SIG-M5 treated with dmso at 0.1 percent for 504 hours (cell line): ENCODE data around the gene TCERG1L.

Experiments
- DNase-seq: peaks from one replicate; lab custom pipeline; 2025; ENCODE audit not compliant: unreplicated experiment; lab: John Stamatoyannopoulos, UW

TCERG1L gene

DNA sequence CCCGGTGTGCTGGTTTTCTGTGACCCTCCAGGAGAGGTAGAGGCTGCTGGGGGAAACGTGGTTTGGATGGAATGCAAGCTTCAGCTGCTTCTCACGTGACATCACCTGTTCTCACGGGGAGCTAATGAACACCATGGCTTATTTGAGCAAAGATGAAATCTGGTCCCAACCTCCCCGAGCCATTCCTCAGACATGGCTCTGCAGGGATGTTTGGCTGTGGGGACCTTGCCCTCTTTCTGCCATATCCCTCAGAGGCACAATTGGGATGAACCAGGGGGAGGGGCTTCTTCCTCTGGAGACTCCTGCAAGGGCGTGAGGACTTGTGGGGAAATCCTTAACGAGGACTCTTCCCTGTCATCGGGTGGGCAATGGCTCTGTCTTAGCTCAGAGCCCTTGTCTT lies 236.8 kb downstream of the TCERG1L start:
- DNase-seq: no peak

DNA sequence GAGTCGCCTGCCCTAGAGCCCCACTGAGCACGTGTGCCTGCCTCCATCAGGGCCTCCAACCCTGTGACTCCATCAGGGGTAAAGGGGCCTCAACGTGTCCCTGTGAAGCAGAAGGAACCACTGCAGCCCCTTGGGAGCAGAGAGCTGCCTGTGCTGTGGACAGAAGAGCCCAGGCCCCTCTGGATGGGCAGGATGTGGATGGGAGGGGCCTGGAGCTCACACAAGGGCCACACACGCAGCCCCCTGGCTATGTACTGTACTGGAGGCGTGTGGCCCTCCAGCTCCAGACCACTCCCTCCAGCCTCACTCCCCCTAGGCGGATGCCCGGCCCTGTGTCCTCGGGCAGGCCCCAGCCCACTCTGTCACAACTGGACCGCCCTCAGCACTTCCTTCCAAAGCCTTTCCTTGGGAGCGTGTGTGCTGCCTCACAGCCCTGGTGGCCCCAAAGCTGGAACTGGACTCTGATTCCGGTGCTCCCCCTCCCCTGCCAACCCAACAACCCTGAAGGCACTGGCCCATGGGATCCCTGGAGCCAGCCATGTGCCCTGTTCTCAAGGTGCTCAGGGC lies 238.0 kb downstream of the TCERG1L start:
- DNase-seq: no peak

DNA sequence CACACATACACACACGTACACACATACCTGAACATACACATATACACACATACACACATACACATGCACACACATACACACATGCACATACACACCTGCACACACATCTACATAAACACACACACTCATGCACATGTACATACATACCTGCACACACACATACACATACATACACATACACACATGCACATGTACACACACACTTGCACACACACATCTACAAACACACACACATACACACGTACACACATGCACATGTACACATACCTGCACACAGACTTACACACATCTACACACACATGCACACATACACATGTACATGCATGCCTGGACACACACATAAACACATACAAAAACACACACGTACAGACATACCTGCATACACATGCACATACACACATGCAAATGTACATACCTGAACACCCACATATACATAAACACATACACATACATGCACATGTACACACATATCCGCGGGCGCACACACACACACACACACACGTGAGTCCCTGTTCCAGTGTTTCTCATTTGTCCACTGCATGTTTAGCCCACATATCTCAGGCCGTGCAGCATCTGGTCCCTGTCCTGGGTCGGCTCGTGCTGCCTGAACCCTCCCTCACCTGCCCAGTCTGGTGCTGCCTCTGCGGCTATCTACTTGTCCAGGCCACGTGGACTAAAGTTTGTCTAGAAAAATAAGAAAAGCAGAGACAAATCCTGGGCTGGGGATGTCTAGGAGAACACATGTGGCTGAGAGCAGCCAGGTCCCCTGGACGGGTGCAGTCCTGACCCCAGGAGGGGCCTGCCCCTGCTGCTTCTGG lies 238.7 kb downstream of the TCERG1L start:
- no peak for DNase-seq

DNA sequence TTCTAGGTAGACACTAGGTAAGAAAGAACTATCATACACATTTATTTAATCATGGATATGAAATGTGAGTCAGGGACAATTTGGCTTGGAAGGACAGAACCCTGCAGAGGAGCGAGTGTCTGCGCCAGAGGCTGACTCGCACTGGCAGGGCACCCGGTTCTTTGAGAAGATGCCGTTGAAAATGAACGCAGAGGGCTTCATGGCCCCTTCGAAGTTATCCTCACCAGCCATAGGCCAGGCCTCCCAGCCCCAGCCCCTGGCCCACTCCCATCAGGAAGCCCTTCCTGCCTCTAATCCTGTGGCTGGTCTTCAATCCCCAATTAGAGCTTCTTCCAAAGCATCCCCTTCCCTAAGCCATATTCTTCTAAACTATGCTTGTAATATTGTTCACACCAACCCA lies 239.8 kb downstream of the TCERG1L start:
- DNase-seq: no peak

DNA sequence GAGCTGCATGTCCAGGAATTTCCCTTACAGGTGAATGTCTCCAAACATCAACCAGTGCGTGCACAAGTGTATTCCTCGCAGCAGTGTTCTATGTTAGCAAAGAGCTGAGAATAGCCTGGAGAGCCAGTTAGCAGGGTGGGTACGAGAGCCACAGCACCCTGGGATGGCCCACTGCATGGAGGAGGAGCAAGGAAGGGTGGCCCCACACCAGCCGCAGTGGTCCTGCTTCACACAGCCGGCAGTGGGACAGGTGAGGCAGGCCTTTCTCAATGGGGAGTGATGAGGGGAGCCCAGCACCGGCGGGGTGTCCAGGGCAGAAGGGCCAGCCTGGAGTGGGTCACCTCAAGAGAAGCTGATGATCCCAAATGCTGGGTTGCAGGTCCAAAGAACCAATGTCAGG lies 240.7 kb downstream of the TCERG1L start:
- DNase-seq: no peak

DNA sequence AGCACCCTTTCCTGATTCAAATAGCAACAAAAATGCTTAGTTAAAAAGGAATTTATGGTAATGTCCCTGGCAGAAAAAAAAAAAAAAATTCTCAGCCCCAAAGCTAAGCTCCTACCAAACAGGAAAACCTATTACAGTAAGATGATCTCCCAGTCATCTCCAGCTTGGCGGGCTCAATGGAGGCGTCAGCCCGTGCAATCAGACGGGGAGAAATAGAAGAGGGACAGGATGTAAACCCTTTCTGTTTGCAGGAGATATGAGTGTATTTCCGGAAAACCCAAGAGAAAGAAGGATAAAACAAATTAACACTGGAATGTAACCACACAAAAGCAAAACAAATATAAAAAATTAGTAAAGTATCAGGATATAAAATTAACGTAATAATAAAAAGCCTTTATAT lies 242.8 kb downstream of the TCERG1L start:
- DNase-seq: no peak

DNA sequence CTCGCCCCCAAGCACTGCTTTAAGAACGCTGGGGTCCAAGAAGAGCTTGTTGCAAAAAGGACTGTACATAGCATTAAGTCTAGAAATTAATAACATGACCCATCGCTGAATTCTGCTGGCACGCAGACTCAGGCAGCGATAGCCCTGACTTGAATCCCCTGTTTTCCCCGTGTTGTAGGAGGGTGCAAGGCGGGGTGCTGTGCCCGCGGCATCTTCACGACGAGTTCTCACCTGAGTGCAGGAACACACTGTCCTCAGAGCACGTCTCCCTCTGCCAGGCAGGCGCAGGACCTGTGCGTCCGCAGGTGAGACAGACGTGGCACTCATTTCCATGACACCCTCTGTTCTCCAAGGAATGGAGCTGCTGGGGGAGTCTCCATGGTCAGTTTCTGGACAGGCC lies 243.2 kb downstream of the TCERG1L start:
- DNase-seq: no peak

DNA sequence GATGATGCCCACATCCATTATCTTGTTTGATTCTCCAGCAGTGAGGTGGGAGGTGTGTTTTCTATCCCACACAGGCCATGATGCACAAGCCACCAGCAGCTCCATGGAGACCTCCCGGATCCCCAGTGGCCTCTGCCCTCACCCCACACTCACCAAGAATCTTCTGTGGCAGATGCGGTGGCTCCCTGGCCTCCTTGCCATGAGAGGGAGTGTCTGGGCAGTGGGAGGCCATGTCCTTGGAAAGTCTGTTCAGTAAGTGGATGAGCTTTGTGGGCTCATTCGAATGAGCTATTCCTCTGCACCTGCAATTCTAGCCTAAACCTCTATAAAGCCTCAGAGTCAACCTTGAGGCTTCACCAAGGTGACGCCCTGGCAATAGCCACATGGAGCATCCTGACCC lies 243.8 kb downstream of the TCERG1L start:
- no peak for DNase-seq

DNA sequence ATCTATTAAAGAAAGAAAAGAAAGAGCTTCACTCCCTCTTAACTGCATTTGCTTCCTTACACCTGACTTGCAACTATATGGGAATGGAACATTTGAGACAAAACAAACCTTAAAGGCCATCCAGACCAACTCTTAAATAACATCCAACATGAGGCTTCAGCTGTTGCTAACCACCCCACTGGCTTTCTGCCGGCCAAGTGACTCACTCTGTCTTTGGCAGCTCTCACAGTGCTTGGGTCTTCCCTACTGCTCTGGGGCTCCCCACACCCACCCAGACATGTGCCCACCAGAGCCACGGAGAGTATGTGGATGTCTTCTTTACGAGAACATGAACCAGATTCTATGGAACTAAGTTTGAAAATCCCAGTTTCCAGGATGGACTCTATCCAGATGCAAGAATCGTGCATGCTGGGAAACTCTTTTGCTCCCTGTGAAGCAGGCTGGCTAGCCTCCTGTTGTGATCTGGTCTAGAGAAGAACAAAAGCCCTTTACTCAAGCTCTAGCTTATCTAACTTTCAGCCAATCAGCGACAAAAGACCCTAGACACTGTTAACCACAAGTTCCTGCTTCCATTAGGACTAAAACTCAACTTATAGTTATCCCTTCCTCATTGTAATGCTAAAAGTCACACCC lies 245.7 kb downstream of the TCERG1L start:
- DNase-seq: no peak

DNA sequence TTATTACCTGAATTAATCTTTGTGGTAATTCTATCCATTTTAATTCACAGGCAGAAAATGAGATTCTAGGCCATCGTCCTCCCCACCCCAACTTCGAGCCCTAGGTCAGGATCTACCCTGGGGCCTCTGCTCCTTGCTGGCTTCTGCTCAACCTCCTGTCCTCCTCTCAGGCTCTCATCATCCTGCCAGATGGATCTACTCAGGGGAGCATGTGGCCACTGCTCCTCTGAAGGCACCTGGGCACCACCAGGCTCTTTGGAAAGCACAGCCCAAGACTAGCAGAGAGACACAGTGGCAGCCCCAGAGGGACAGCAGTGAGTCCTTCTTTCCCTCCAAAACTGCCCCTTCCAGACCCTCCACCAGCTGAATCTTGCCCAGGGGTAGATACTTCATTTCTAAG lies 248.2 kb downstream of the TCERG1L start:
- DNase-seq: no peak

DNA sequence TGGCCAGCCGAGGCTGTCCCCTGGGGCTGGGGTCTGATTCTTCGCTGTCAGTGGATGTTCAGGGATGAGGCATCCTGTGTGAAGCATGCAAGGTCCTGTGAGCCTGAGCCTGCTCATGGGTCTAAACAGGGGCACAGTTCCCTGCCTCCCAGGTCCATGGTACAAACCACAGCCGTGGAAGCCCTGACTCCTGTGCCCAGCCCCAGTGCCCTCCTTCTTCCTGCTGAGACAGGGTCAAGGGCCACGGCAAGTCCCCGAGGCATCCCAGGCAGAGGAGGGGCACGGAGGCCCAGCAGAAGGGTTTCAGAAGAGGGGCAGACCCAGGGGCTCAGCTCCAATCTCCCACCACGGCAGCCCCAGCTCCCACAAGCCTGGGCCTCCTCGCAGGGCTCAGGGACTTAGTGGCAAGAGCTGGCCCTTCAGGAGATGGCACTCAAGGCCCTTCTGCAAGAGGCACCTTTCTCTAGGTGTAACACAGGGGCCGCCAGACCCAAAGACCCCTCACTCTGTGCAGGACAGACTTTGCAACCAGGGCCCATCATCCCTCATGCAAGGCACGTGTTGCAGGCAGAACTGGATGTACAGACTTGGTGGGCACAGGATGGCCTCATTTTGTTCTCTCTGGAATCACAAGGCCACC lies 248.8 kb downstream of the TCERG1L start:
- DNase-seq: no peak

DNA sequence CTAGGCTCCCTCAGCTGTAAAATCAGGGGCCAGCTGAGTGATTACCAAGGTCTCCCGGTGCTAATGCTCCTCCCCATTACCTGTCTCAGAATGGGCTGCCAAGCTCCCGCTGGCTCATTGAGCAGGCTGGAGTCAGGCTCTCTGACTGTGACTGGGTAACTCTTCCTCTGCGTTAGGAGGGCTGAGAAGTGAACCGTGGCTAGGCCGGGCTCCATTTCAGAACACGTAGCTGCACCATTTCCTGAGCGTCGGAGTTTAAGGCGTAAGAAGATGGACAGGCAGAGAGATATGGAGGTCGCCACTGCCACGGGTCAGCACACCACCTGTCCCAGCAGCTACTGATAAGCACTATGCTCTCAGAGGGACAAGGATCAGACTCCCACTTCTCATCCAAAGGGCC lies 250.3 kb downstream of the TCERG1L start:
- no peak for DNase-seq

DNA sequence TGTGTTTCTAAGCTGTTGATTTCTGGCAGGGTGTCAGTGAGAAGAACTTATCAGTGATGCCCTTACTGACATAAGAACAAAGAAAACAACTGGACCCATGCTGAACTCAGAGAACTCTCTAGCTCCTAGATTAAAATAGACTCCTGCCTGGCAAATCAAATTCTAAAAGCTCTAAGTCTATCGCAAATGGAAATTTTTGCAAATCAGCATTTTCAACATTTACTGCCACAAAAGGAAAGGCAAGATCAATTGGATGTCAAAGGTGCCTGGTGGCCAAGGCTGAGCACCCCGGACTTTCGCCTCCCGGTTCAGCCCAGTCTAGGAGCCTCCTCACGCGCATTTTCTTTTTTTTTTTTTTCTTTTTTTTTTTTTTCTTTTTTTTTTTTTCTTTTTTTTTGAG lies 251.6 kb downstream of the TCERG1L start:
- no peak for DNase-seq

DNA sequence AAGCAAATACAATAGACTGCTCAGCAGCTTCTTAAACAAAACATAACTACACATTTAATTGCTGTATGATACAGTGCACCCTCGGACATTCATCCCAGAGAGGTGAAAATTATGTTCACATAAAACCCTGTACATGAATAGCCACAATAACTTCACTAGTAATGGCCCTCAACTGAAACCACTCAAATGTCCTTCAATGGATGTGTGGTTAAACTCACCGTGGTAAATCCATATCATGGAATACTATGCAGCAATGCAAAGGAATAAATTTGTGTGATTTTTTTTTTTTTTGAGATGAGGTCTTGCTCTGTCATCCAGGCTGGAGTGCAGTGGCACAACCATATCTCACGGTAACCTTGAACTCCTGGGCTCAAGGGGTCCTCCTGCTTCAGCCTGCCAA lies 252.7 kb downstream of the TCERG1L start:
- DNase-seq: no peak

DNA sequence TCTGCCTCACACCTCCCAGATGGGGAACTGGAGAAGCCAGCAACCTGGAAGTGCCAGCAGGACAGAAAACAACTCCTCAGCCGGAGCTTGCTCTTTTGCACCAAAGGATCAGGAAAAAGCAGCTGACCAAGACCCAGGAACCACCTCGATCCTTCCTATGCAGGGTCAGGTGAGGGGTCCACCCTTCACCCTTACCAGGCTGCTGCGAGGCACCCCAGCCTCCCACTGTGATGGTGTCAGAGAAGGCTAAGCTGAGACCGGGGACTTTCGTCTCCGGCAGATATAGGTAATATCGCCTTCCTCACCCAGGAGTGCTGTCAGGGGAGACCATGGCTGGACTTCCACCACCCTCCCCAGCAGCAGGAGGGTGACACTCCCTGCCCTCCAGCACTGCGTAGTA lies 254.7 kb downstream of the TCERG1L start:
- no peak for DNase-seq

DNA sequence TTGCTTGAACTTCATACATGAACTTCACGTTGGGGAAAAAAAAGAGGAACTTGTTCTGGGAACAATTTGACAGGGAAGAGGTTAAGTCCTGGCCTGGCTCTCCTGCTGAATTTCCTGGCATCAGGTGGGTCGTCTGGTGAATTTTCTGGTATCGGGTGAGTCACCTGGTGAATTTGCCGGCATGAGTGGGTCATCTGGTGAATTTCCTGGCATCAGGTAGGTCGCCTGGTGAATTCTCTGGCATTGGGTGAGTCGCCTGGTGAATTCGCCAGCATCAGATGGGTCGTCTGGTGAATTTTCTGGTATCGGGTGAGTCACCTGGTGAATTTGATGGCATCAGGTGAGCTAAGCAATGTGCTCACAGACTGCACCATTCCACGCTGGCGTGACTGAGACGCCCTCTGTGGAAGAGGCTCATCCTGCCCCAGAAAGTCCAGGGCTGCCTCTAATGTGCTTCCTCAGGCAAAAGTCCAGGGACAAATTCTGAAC lies 255.4 kb downstream of the TCERG1L start:
- no peak for DNase-seq

DNA sequence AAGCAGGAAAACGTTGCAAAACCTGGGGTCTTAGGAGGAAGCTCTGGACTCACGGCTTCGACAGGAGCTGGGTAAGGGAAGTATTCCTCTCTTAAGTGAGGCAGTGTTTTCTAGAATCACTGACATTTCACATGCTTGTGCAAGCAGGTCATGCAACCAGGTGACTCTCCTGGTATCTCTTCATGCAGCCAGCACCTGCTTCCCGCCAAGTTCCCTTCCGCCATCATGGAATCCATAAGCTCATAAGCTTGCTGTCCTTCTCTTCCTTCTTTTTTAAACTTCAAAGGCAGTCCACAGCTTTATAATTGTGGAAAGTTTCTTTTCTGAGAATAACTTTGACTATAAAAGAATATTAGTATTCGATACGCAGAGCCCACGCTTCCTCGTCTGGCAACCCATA lies 256.1 kb downstream of the TCERG1L start:
- DNase-seq: no peak

DNA sequence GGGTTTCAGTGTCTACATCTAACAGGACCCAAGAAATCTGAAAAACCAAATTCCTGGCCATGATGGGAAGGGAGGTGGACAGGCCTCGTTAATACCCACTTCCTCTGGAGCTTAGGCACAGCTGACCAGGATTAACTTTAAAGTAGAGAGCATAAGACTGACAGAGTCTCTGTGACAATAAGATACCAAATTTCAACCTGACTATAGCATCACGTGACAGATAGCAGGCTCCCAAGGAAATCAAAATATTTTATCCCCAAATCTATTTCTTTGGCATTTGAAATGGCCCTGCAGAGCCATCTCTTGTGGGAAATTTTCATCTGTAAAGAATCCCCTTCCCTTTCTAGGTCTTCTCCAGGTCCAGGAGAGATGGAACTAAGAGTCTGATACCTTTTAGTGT lies 258.3 kb downstream of the TCERG1L start:
- no peak for DNase-seq

DNA sequence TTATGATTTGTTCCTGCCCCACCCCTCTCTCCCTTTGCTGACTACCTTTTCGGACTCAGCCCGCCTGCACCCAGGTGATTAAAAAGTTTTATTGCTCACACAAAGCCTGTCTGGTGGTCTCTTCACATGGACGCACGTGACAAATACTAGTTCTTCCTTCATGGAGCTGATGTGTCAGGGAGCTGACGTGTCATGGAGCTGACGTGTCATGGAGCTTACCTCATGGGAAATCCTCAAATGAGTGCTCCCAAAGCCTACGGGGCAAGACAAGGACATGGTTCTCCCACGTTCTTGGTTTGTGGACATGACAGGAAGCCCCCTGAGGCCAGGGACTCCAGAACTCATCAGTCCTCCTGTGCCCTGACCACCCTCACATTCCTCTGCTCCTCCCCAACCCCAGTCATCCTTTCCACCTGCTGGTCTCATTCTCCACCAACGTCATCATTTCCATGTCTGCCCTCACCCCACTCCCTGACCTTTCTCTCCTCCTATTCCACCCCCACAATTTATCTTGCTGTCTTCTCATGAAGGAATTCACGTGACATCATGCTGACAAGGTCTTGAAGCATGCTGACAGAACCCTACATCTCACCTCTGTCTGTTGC lies 261.3 kb downstream of the TCERG1L start:
- no peak for DNase-seq

DNA sequence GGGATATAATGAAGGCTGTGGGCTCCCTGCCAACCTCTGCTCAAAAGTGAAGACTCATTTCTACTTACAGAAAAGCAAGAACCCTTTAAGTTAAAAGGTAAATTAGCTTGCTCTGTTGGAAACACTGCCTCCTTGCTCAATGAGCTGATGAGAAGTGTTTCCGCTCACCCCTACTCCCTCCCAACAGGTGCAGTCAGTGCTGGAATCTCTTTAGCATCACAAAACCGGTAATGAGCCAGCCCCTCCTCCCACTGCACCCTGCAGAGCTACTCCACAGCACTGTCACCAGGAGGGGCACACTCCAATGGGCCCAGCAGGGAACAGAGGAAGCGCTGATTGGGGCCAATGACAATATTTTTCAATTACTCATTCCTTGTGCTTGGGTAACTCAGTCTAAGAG lies 262.5 kb downstream of the TCERG1L start:
- DNase-seq: no peak

DNA sequence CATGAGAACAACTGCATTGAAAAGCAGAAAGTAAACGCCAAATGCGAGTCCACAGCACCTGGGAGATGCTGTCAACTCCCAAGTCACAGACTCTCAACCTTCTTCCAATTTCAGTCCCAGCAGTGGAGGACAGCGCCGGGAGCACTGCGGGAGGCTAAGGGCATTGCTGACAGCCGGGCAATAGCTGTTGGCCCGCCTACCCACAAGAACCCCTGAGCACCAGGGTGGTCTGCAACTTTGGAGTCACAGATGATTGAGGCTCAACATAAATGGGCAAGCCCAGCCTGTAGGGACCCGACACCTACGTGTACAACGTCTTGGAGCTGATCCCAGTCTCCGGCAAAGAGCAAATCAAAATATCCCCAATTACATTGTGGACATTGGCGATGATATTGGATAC lies 262.9 kb downstream of the TCERG1L start:
- no peak for DNase-seq
